ENCODE measurements around the gene EXOC2. TPM values are rescaled to one million over a fixed set of nuclear protein-coding genes. Genes with fewer than 3 reads are reported as not detected.

Gene EXOC2
- total RNA-seq, 1 experiment from 2014 or later, result 24.5 TPM

DNA sequence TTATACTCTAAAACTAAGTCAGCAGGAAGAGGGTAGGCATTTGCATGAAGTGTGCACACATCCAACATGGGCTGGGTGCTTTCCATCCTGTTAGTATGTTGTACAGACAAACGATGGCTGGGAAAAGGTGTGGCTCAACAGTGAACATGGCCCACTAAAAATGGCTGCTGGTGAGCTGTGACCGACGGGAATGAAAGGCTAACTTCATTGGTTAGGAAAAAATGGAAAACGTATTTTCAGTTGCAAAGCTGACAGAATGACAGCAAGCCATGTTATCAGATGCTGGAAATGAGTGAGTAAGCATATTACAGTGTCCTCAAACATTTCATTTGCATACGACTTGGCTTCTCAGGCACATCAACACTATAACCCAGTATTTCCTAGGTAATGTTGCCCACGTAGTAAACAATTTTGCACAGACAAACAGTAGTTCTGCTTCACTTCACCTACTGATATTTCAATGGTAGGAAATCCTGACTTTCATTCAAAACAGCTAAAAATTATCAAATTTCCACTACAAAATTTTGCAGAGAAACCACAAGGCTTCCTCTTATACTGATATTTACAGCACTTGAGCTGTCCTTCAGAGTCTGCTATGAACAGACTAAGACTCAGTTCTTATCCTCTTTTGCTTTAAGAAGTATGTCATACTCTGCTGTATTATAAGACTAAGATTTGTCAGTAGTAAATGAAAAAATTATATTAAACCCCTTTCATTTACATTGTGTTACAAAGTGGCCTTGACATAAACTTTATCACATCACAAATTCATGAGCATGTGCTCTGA, 202.5 kb downstream of the EXOC2 start:
- intact Hi-C loops (cut with micrococcal nuclease), result no loop called here
- TF ChIP-seq EZH2 (IDR thresholded peaks at IDR 0.05) (no peak), SP1 (IDR thresholded peaks at IDR 0.05; ENCODE audit: low read depth) (no peak), ZFX (IDR thresholded peaks at IDR 0.05) (no peak), YY1 (IDR thresholded peaks at IDR 0.05; ENCODE audit: extremely low read depth, insufficient replicate concordance, low read depth, low read length) (no peak), JUND (IDR thresholded peaks at IDR 0.05) (no peak), TCF7L2 (IDR thresholded peaks at IDR 0.05; ENCODE audit: borderline replicate concordance, extremely low read depth, insufficient read depth, insufficient read length) (no peak), SRF (IDR thresholded peaks at IDR 0.05; ENCODE audit: low read depth) (no peak), ELF1 (IDR thresholded peaks at IDR 0.05; ENCODE audit: borderline replicate concordance, low read depth) (no peak), POLR2A (IDR thresholded peaks at IDR 0.05; ENCODE audit: borderline replicate concordance, extremely low read depth, insufficient read depth, insufficient read length) (no peak), FOSL1 (IDR thresholded peaks at IDR 0.05; ENCODE audit: low read depth) (no peak), SIN3A (IDR thresholded peaks at IDR 0.05; ENCODE audit: low read depth) (no peak), CEBPB (IDR thresholded peaks at IDR 0.05; ENCODE audit: low read depth) (no peak)
- TF ChIP-seq, protein P1, sequence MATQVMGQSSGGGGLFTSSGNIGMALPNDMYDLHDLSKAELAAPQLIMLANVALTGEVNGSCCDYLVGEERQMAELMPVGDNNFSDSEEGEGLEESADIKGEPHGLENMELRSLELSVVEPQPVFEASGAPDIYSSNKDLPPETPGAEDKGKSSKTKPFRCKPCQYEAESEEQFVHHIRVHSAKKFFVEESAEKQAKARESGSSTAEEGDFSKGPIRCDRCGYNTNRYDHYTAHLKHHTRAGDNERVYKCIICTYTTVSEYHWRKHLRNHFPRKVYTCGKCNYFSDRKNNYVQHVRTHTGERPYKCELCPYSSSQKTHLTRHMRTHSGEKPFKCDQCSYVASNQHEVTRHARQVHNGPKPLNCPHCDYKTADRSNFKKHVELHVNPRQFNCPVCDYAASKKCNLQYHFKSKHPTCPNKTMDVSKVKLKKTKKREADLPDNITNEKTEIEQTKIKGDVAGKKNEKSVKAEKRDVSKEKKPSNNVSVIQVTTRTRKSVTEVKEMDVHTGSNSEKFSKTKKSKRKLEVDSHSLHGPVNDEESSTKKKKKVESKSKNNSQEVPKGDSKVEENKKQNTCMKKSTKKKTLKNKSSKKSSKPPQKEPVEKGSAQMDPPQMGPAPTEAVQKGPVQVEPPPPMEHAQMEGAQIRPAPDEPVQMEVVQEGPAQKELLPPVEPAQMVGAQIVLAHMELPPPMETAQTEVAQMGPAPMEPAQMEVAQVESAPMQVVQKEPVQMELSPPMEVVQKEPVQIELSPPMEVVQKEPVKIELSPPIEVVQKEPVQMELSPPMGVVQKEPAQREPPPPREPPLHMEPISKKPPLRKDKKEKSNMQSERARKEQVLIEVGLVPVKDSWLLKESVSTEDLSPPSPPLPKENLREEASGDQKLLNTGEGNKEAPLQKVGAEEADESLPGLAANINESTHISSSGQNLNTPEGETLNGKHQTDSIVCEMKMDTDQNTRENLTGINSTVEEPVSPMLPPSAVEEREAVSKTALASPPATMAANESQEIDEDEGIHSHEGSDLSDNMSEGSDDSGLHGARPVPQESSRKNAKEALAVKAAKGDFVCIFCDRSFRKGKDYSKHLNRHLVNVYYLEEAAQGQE (IDR thresholded peaks at IDR 0.05; ENCODE audit: low read depth), result no peak
- TF ChIP-seq, protein P2, sequence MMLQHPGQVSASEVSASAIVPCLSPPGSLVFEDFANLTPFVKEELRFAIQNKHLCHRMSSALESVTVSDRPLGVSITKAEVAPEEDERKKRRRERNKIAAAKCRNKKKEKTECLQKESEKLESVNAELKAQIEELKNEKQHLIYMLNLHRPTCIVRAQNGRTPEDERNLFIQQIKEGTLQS (IDR thresholded peaks at IDR 0.05), result no peak
- CTCF ChIA-PET, result no interaction called here
- H3K27ac ChIP-seq (ENCODE audit: low read depth, low read length), result no peak overlapping the region
- no peak overlapping the region for H3K9ac ChIP-seq (ENCODE audit: low read length)
- no peak overlapping the region for H3K4me2 ChIP-seq (ENCODE audit: low read length)
- no peak overlapping the region for H3K4me3 ChIP-seq (replicated peaks in 1 of 2; ENCODE audit: low read depth in 1 of 2, low read length in 2 of 2)
- no peaks in the 10 kb centered on the region for H3K9me3 ChIP-seq (ENCODE audit: control insufficient read depth in 1 of 2, insufficient read depth in 1 of 2, low read depth in 1 of 2, low read length in 2 of 2)
- no TSS peak for BruUV-seq (replicated peaks)
- H3K79me2 ChIP-seq (ENCODE audit: insufficient read depth, low read length), result no peaks in the 10 kb centered on the region
- H4K20me1 ChIP-seq (ENCODE audit: insufficient read depth), result no peaks in the 10 kb centered on the region
- RAD21 ChIA-PET (ENCODE audit: low non-redundant PET in 1 of 2, low total read pairs in 2 of 2, uncharacterized antibody in 2 of 2, unreplicated experiment in 2 of 2), result no interaction called here
- peaks cover 0 to 6% of the 10 kb centered on the region in 2 experiments; a peak in 1 of 4 replicates for H3K36me3 ChIP-seq (ENCODE audit: control insufficient read depth in 1 of 2, insufficient read depth in 2 of 2, low read length in 2 of 2)
- H3K9me2 ChIP-seq (ENCODE audit: insufficient read depth), result no peaks in the 10 kb centered on the region
- no peaks in the 10 kb centered on the region for H3K27me3 ChIP-seq (ENCODE audit: insufficient read depth, low read length)
- POLR2A ChIA-PET, result no interaction called here
- H2AFZ ChIP-seq (ENCODE audit: low read depth, low read length, poor library complexity, severe bottlenecking), result no peak overlapping the region
- H3K4me1 ChIP-seq (ENCODE audit: control insufficient read depth in 1 of 2, insufficient read depth in 2 of 2, low read length in 2 of 2), result no peaks in the 10 kb centered on the region
- ATAC-seq, result no peak
- no peak for DNase-seq (ENCODE audit: low read depth, low spot score)

Measured in HCT116 (cell line).